Measurements from ENCODE around the gene MAGEB16. TPM values are rescaled to one million over a fixed set of nuclear protein-coding genes. Genes with fewer than 3 reads are reported as not detected.

The MAGEB16 gene
- total RNA-seq, 2 donors from 2014 or later = not detected

Other genes with a start within 250 kb of the MAGEB16 start
- not detected for gene CFAP47, start 121.4 kb downstream of the MAGEB16 start, total RNA-seq